H1 (cell line): ENCODE results near the gene RXRA. TPM values are rescaled to one million over a fixed set of nuclear protein-coding genes. Genes with fewer than 3 reads are reported as not detected.
"Not testable (repeated sequence)": the region's sequence is repeated elsewhere in the genome, so short reads cannot be mapped to it uniquely, and the experiment has no call there.

Source experiments
- CTCF ChIA-PET: fragments of 300-600 bp; sonication (Branson Sonifier 250); formaldehyde crosslinking; loops from one replicate; lab custom pipeline; 2021; ENCODE audit not compliant: partially characterized antibody; lab: Charles Lee
- POLR2A ChIA-PET: fragments of 300-600 bp; sonication (Branson Sonifier 250); formaldehyde crosslinking; loops from one replicate; lab custom pipeline; 2021; ENCODE audit warnings: inconsistent platforms; ENCODE audit not compliant: partially characterized antibody; lab: Charles Lee
- DNase-seq, 2 experiments: peaks; one replicate each; pipeline versions ENCODE4 v3.0.0 to v3.0.0-alpha.2; 2010 to 2022; ENCODE audit warnings: low spot score in 2 of 2, low read depth in 1 of 2, mixed read lengths in 1 of 2
- FAIRE-seq: peaks from 2 replicates; lab custom pipeline; 2011; peaks lifted over from hg19 to GRCh38; lab: Jason Lieb, UNC
- H2AFZ ChIP-seq: 2 replicates; pipeline ENCODE4 v1.8.1; 2012; ENCODE audit warnings: low read length, inconsistent platforms
- H2AK5ac ChIP-seq: 2 replicates; pipeline ENCODE4 v1.6.1; 2013; ENCODE audit warnings: low read depth, low read length
- H2BK120ac ChIP-seq: replicated peaks from 2 replicates; pipeline ENCODE3; 2013; ENCODE audit warnings: low read depth, low read length, inconsistent platforms
- H2BK12ac ChIP-seq: 2 replicates; pipeline ENCODE4 v1.6.1; 2013; ENCODE audit warnings: low read depth, low read length
- H2BK15ac ChIP-seq: 2 replicates; pipeline ENCODE4 v1.6.1; 2013; ENCODE audit warnings: low read length
- H2BK20ac ChIP-seq: 2 replicates; pipeline ENCODE4 v1.6.1; 2013; ENCODE audit warnings: low read length
- H2BK5ac ChIP-seq: 2 replicates; pipeline ENCODE4 v1.6.1; 2013; ENCODE audit warnings: low read depth, low read length
- H3K14ac ChIP-seq: 2 replicates; pipeline ENCODE4 v1.6.1; 2013; ENCODE audit warnings: inconsistent platforms; ENCODE audit not compliant: insufficient read length
- H3K18ac ChIP-seq: 2 replicates; pipeline ENCODE4 v1.6.1; 2013; ENCODE audit warnings: low read length; ENCODE audit errors: extremely low read depth
- H3K23ac ChIP-seq: 2 replicates; pipeline ENCODE4 v1.6.1; 2013; ENCODE audit warnings: inconsistent platforms; ENCODE audit not compliant: insufficient read length
- H3K23me2 ChIP-seq: 2 replicates; pipeline ENCODE4 v1.6.1; 2013; ENCODE audit warnings: low read depth, low read length
- H3K27ac ChIP-seq: 2 replicates; pipeline ENCODE4 v1.6.1; 2011; ENCODE audit warnings: low read depth, low read length, inconsistent platforms
- H3K27me3 ChIP-seq, 4 experiments: replicated peaks in 1 of 4; 1 replicate in 1 of 4; 2 replicates in 3 of 4; pipeline versions ENCODE4 v1.6.1 to v1.8.1; 2011 to 2013; ENCODE audit warnings: low read length in 3 of 4, mild to moderate bottlenecking in 3 of 4, inconsistent platforms in 2 of 4, mixed read lengths in 2 of 4, moderate library complexity in 1 of 4; ENCODE audit not compliant: control insufficient read depth in 3 of 4, insufficient read depth in 3 of 4; ENCODE audit errors: extremely low read depth in 1 of 4
- H3K36me3 ChIP-seq, 4 experiments: 2 replicates each; pipeline versions ENCODE4 v1.6.1 to v1.8.1; 2011 to 2013; ENCODE audit warnings: mild to moderate bottlenecking in 4 of 4, low read length in 3 of 4, moderate library complexity in 2 of 4, control low read depth in 1 of 4, inconsistent platforms in 1 of 4; ENCODE audit not compliant: insufficient read depth in 4 of 4, control insufficient read depth in 2 of 4
- H3K4ac ChIP-seq: replicated peaks from 2 replicates; pipeline ENCODE3; 2013; ENCODE audit warnings: low read length, low read depth, mixed read lengths, inconsistent platforms; ENCODE audit not compliant: insufficient read length
- H3K4me1 ChIP-seq, 4 experiments: replicated peaks in 1 of 4; 1 replicate in 1 of 4; 2 replicates in 3 of 4; pipeline versions ENCODE4 v1.6.1 to v1.8.1; 2011 to 2013; ENCODE audit warnings: low read length in 3 of 4, inconsistent platforms in 2 of 4, mixed read lengths in 1 of 4; ENCODE audit not compliant: insufficient read depth in 4 of 4, control insufficient read depth in 3 of 4
- H3K4me2 ChIP-seq, 2 experiments: 2 replicates each; pipeline versions ENCODE4 v1.6.1 to v1.8.1; 2011 to 2013; ENCODE audit warnings: low read depth in 2 of 2, low read length in 2 of 2, control low read depth in 1 of 2, inconsistent platforms in 1 of 2, mild to moderate bottlenecking in 1 of 2; ENCODE audit not compliant: insufficient read depth in 1 of 2
- H3K4me3 ChIP-seq, 4 experiments: fragments of 200-600, 300-600 bp in 1 of 4; sonication (generic), shearing (Covaris generic), sonication (Bioruptor Twin) in 1 of 4; 2 replicates each; pipeline versions ENCODE4 v1.5.1 to v1.8.1; 2011 to 2016; ENCODE audit warnings: low read length in 4 of 4, low read depth in 3 of 4, control low read depth in 2 of 4, inconsistent platforms in 2 of 4, mild to moderate bottlenecking in 2 of 4, mixed read lengths in 1 of 4, moderate library complexity in 1 of 4; ENCODE audit not compliant: insufficient read depth in 2 of 4; ENCODE audit errors: extremely low read depth in 1 of 4
- H3K56ac ChIP-seq: replicated peaks from 2 replicates; pipeline ENCODE3; 2013; ENCODE audit warnings: low read depth, mild to moderate bottlenecking, mixed read lengths, low read length, inconsistent platforms; ENCODE audit not compliant: insufficient read length
- H3K79me1 ChIP-seq: 2 replicates; pipeline ENCODE4 v1.6.1; 2013; ENCODE audit warnings: low read depth, low read length, control low read depth
- H3K79me2 ChIP-seq, 2 experiments: 2 replicates each; pipeline versions ENCODE4 v1.6.1 to v1.8.1; 2012 to 2013; ENCODE audit warnings: low read length in 2 of 2, mild to moderate bottlenecking in 2 of 2, inconsistent platforms in 1 of 2; ENCODE audit not compliant: insufficient read depth in 2 of 2, control insufficient read depth in 1 of 2
- H3K9ac ChIP-seq, 4 experiments: replicated peaks in 1 of 4; 1 replicate in 1 of 4; 2 replicates in 3 of 4; pipeline versions ENCODE4 v1.6.1 to v1.8.1; 2011 to 2013; ENCODE audit warnings: low read depth in 3 of 4, low read length in 3 of 4, control low read depth in 2 of 4, mild to moderate bottlenecking in 2 of 4, moderate library complexity in 2 of 4, inconsistent platforms in 1 of 4; ENCODE audit errors: extremely low read depth in 1 of 4
- H3K9me3 ChIP-seq, 2 experiments: 2 replicates each; pipeline versions ENCODE4 v1.6.1 to v1.8.1; 2012 to 2013; ENCODE audit warnings: mild to moderate bottlenecking in 2 of 2, moderate library complexity in 2 of 2, control low read depth in 1 of 2, inconsistent platforms in 1 of 2, low read depth in 1 of 2, low read length in 1 of 2, mixed read lengths in 1 of 2; ENCODE audit not compliant: insufficient read depth in 2 of 2
- H4K20me1 ChIP-seq, 2 experiments: replicated peaks in 1 of 2; 2 replicates each; pipeline versions ENCODE3 to v1.8.1; 2011 to 2013; ENCODE audit warnings: inconsistent platforms in 2 of 2, low read length in 2 of 2, mild to moderate bottlenecking in 1 of 2; ENCODE audit not compliant: insufficient read depth in 2 of 2, control insufficient read depth in 1 of 2
- H4K5ac ChIP-seq: 2 replicates; pipeline ENCODE4 v1.6.1; 2013; ENCODE audit warnings: low read length, low read depth, mixed read lengths, inconsistent platforms; ENCODE audit not compliant: insufficient read length
- H4K8ac ChIP-seq: 2 replicates; pipeline ENCODE4 v1.8.0; 2013; ENCODE audit warnings: mild to moderate bottlenecking, moderate library complexity, low read length, inconsistent platforms; ENCODE audit not compliant: insufficient read depth; ENCODE audit errors: extremely low read depth
- H4K91ac ChIP-seq: replicated peaks from 2 replicates; pipeline ENCODE3; 2013; ENCODE audit warnings: low read length, mixed read lengths, inconsistent platforms; ENCODE audit not compliant: insufficient read length
- EGR1 ChIP-seq: IDR thresholded peaks from 2 replicates; pipeline ENCODE4 v1.6.1; 2011; ENCODE audit warnings: low read depth, low read length, borderline replicate concordance
- WGBS, 2 experiments: shearing (Covaris generic) in 1 of 2; methylation state at CpG; one replicate each; pipeline versions ENCODE4 v1.1.6 to v1.1.7; 2013 to 2015; ENCODE audit warnings: low lambda C conversion rate in 2 of 2, mixed read lengths in 2 of 2, inconsistent platforms in 1 of 2, low coverage in 1 of 2, missing lambda C conversion rate in 1 of 2; ENCODE audit not compliant: insufficient replicate concordance in 2 of 2, insufficient coverage in 1 of 2, insufficient read length in 1 of 2; ENCODE audit errors: extremely low coverage in 1 of 2, missing lambda C conversion rate in 1 of 2; 5-methylcytosine and 5-hydroxymethylcytosine counted together
- polyA plus RNA-seq, 7 experiments: library from polyadenylated mRNA; depleted of rRNA in 3 of 7; stranded (reverse) in 5 of 7; unstranded in 2 of 7; fragments of >200 nt in 5 of 7; fragments of 200-250 nt in 2 of 7; gene quantifications; 1 replicate in 5 of 7; 2 replicates in 1 of 7; 4 replicates in 1 of 7; pipeline versions ENCODE4 v1.2.1 to v1.2.3, GENCODE V29; 2011 to 2013; ENCODE audit warnings: missing spikeins in 2 of 7, mixed read lengths in 2 of 7
- total RNA-seq: library from RNA; stranded (reverse); fragmentation: NEBNext Ultra II Directional; extraction: Animal tissue kit (Norgen Biotek cat#: 25700); gene quantifications from 2 replicates; pipeline ENCODE4 v1.2.1, GENCODE V29; 2021

RXRA gene
- total and polyA plus RNA-seq, 2 of the 8 experiments (the other 6 are each of a cell fraction or from before 2014, with no cell fraction given) = 9.8 to 29.4 TPM

DNA sequence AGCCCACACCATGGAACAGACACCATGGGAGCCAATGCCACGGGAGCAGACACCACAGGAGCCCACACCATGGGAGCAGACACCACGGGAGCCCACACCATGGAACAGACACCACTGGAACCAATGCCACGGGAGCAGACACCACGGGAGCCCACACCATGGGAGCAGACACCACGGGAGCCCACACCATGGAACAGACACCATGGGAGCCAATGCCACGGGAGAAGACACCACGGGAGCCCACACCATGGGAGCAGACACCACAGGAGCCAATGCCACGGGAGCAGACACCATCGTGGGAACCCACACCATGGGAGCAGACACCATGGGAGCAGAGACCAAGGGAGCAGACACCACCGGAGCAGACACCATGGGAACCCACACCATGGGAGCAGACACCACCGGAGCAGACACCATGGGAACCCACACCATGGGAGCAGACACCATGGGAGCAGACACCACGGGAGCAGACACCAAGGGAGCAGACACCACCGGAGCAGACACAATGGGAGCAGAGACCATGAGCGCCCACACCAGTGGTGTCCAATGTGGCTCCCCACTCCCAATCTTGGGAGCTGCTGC lies 17.5 kb upstream of the RXRA start:
- H2AFZ ChIP-seq, H3K9me3 ChIP-seq, H3K18ac ChIP-seq, H3K79me2 ChIP-seq, H2BK15ac ChIP-seq, H4K91ac ChIP-seq, H3K4me3 ChIP-seq, H3K4me2 ChIP-seq, H2BK5ac ChIP-seq, H2BK120ac ChIP-seq, H4K20me1 ChIP-seq, CTCF ChIA-PET, H3K4me1 ChIP-seq, H3K23me2 ChIP-seq, H3K27ac ChIP-seq, DNase-seq, H3K14ac ChIP-seq, H2BK12ac ChIP-seq, H3K4ac ChIP-seq, H3K79me1 ChIP-seq, H4K8ac ChIP-seq, H3K56ac ChIP-seq, H3K27me3 ChIP-seq, H2BK20ac ChIP-seq, H4K5ac ChIP-seq, H3K9ac ChIP-seq, H3K23ac ChIP-seq, FAIRE-seq, H3K36me3 ChIP-seq, POLR2A ChIA-PET, H2AK5ac ChIP-seq: not testable (repeated sequence)
- peak; percentile 59; the same call in 1 of the 2 replicates for TF ChIP-seq EGR1
- WGBS, 2 experiments = 83% methylated on average over 14 of the region's 14 CpGs; no CpG with 5 or more reads in 1 of the 2 experiments
